ENCODE results near the gene KCNN3.

Gene KCNN3

DNA sequence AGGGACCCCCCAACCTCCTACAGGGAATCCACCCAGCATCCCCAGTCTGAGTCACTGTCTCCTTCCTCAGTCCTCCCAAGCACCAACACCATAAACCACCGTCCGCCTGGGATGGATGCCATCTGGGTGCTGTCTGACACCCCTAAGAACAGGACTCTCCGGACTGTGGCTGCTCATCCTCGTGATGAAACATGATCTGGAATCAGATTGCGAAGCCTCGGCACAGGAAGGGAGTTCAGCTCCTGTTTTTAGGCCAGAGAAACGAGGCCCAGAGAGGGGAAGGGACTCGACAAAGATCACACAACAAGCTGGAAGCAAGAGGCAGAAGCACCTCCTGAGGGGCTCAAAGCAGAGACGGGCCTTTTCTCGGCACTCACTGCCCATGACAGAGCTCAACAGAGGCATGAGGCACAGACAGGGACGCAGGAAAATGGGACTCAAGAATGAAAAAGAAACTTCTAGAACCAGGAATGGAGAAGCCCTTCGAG is 8.4 kb downstream of the KCNN3 start:
- no peak for DNase-seq (ENCODE audit: low read depth in 2 of 2)

DNA sequence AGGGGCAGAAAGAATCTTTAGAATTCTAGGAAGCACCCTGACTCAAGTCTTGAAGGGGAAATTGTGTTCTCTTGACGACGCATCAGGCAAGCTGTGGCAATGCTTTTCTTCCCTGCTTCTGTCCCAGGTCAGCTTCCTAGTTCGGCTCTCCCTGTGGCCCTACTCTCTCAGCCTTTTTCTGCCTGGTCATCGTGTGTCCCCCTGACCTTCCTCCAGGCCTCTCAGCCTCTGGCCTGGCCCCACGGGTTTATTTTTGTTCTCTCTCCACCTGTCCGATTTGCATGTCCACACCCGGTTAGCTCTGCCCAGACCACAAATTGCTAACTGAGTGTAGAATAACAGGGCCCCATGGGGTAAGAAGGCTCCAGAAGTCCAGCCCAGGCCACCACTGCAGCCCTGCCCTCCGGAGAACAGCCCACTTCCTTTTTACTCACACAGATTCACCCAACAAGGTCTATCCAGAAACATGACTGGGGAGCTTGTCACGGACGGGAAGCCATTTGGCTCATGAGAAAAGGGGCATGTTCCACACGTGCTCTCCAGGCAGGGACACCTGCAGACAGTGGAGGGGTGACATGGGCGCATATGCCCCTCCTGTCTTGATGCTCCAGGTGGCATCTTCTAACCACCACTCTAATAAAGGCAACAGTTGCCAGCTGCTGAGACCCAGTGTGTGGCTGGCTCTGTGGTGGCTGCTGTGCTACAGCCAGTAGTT is 9.8 kb downstream of the KCNN3 start:
- no peak for DNase-seq (ENCODE audit: low read depth in 2 of 2)

DNA sequence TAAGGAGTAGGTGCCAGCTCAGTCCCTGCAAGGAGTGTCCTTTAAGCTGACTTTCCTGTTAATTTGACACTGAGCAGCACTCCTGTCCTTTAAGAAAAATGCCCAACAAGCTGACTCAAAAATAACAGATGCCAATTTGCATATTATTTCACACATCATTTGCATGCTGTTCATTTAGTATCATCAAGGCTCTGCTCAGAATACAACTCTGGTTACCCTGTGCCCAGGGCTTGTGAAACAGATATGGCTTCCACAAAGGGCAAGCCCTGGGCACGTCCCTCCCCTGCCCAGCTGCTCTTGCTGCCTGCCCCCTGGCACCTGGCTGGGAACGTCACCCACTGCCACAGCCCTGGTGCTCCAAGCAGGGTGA is 10.3 kb downstream of the KCNN3 start:
- DNase-seq (ENCODE audit: low read depth in 2 of 2), result no peak

DNA sequence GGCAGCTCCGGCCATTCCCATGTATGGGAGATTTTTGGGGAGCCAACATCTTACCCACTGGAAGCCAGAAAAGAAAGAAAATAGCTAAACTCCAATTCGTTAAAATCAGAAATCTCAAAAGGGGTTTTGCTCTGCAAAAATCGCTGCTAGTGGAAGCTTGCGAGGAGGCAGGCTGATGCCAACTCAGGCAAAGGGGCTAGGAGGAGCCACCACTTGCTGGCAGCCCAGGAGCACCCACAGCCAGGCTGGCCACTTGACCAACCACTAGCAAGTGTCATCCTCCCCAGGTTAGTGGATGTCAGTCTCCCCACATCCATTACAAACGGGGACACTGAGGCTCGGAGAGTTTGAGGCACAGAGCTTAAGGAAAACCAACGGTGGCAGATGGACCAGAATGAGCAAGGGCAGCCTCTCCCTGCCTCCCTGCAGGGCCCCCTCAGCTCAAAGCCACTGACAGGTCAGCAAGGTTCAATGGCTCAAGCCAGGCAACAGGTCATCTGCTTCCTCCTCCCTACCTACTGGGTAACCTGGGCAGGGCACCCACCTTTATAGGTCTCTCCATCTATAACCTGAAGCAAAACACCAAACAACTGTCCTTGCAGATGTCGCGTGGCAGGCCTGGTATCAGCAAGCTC is 10.8 kb downstream of the KCNN3 start:
- no peak for DNase-seq (ENCODE audit: low read depth in 2 of 2)

DNA sequence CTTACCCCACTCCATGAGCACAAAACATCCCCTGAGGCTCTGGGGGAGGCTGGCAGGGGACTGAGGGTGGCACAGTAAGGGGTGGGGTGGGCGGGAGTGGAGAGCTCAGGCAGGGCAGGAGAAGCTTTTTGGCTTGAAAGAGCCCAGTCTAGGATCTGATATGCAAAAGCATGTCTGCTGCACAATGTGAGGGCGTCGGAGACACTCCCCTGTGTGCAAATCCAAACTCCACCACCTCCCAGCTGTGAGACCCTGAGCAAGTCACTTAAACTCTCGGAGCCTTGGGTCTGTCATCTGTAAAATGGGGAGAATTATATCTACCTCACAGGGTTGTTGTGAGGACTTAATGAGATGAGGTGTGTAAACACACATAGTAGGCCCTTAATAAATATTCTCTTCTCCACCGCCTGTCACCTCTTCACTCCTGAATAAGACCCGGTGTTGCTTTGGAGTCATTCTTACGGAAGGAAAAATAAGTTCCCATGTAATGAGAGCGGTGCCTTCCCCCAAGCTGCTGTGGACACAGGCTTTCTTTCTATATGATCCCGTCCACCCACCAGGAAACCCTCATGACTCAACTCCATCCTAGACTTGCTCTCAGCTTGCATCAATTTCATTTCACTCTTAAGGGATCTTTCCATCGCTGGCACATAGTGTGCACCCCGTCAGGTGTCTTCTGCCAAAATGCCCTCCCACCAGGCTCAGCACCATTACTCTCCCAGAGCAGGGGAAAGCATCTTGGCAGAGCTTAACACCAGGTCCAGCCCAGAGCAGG is 12.5 kb downstream of the KCNN3 start:
- no peak for DNase-seq (ENCODE audit: low read depth in 2 of 2)

DNA sequence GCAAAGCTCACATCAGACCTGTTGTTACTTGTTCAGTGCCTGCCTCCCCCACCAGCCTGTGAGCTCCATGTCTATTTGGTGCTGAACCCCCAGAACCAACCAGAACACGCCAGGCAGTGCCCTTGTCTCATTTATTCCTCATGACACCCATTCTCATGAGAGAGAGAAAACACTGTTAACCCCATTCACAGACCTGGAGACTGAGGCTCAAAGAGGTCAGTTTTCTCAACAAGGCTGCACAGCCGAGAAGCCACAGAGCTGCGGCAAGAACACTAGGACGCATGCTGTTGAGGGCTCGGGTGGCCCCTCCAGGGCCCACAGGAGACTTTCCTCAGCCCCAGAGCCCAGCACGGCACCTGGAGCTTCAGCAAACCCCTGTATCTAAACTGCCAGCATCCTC is 13.1 kb downstream of the KCNN3 start:
- DNase-seq (ENCODE audit: low read depth in 2 of 2), result no peak

DNA sequence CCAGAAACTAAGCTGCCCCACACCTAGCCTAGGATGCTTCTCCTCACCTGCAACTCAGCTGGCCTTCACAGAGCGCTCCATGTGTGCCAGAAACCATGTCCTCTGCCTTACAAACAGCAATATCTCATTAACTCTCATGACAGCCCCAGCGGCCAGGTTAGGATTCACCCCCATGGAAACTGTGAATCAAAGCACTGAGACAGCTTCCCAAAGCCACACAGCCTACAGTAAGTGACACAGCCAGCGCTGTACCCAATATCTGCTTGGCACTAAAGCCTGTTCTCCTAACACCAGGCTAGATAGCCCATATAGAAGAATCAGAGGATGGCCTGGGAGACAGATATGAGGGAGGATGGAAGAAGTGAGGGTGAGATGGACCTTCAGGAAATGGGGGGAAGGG is 13.5 kb downstream of the KCNN3 start:
- DNase-seq (ENCODE audit: low read depth in 2 of 2), result no peak

DNA sequence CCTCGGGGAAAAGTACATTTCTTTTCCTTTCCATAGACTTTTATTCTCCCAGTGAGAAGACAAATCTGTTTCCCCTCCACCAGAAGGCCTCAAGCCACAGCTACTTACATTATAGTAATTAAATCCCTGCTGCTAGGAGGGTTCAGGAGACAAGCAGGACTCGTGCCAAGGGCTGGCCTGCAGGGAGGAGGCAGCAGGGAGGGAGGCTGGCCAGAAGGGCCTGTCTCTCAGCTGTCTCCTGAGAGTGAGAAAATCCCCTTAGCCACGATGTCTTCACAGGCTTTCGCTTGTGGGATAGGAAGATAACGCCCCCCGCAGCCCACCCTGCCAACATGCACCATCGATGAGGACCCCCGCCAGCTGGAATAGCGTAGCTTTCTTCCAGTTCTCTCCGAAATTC is 14.0 kb downstream of the KCNN3 start:
- no peak for DNase-seq (ENCODE audit: low read depth in 2 of 2)

DNA sequence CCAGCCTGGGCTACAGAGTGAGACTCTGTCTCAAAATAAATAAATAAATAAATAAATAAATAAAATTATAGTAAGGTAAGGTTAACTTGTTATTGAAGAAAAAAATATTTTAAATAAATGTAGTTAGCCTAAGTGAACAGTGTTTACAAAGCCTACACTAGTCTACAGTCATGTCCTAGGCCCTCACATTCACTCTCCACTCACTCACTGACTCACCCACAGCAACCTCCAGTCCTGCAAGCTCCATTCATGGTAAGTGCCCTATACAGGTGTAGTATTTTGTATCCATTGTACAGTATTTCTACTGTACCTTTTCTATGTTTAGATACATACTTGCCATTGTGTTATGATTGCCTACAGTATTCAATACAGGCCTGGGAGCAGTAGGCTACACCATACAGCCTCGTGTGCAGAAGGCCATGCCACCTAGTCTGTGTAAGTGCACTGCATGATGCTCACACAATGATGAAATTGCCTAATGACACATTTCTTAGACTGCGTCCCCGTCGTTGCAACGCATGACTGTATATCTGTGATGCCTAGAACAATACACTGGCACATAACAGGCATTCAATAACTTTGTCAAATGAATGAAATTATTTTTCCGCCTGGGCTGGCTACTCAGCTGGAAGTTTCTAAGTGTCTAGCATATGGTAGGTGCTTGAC is 14.8 kb downstream of the KCNN3 start:
- no peak for DNase-seq (ENCODE audit: low read depth in 2 of 2)

DNA sequence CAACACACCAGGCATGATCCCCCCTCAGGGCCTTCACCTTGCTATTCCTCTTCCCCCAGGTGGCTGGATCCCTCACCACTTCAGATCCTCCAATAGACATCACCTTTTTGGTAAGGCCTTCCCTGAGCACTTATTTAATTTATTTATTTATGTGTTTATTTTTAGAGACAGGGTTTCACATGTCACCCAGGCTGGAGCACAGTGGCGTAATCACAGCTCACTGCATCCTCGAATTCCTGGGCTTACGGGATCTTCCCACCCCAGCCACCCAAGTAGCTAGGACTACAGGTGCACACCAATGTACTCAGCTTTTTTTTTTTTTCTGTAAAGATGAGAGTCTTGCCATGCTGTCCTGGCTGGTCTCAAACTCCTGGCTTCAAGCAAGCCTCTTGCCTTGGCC is 17.2 kb downstream of the KCNN3 start:
- DNase-seq (ENCODE audit: low read depth in 2 of 2), result no peak

DNA sequence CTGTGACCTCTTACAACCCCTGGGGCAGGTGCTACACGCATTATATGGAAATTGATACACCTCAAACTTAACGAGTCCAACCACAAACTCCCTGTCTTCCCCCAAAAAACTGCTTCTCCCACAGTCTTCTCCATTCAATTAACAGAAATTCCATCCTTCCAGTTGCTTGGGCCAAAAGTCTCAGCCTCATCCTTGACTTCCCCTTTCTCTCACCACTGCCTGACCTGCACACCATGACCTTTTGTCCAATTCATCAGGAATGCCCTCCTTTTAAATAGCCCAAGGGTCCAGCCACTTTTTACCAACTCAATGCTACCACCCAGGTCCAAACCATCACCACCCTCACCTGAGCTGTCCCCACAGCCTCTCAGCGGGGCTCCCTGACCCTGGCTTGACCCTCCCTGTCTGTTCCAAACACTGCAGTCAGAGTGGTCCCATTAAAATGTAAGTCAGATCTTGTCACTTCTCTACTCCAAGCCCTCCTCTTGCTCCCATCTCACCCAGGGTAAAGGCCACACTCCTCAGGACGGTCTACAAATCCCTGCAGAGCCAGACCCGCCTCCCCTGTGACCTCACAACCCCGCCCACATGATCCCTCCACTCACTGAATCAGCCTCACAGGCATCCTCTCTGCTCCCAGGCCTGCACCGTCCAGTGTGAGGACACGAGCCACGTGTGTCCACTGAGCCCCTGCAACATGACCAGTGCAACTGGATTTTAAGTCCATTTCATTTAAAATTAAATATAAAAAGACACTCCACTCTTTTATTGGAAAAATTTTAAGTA is 18.5 kb downstream of the KCNN3 start:
- DNase-seq (ENCODE audit: low read depth in 2 of 2), result no peak

DNA sequence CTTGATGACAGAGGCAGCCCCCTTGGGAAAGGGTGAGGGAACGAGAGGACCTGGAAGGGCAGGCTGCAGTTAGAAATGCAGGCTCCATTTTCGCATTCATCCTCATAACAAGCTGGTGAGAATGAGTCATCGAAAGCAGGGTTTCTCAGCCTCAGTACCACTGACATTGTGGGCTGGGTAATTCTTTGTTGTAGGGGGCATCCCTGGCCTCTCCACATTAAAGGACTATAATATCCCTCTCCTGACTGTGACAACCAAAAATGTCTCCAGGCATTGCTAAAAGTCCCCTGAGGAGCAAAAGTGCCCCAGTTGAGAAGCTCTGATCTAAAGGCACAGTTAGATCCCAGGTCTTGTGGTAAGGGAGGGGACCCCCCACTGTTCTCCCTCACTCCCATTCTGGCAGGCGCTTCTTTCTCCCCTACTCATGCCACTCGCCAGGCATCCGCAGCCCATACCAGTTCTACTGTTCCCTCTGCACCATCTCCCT is 20.4 kb downstream of the KCNN3 start:
- DNase-seq (ENCODE audit: low read depth in 2 of 2), result peak in 1 of 2 donors; percentile 24

DNA sequence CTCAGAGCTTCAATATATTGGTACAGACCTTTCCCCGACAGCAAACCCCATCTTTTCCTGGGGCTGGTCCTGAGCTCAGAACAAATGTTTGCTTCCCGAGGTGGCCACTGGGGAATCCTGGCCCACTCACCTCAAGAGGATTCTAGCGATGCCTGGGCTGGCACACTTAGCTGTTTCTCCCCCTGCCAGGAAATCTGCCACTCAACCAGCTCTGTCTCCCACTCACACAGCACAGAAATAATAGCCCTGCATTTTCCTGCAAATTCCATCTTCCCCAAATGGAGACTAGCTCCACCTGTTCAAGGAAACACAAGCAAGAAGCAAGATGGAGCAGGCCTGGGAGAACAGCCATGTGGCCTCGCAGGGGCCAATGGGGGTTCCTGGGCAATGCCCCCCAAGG is 21.1 kb downstream of the KCNN3 start:
- DNase-seq (ENCODE audit: low read depth in 2 of 2), result no peak

DNA sequence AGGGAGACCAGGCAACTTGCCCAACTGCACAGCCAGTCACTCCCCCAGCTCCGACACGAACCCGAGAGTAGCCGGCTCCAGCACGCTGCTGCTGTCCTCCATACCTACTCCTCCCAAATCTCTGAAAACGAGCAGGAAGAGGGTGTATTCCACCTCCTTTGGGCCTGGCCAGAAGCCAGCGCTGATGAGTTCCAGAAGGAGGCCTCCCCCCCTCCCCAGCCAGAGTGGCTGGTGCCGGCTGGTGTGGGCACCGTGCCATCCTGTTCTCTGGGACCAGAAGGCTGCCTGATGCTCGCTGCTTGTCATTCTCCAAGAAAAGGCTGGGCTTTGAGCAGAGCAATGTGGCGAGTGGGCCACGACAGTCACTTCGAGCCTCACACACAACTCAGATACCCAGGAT is 22.2 kb downstream of the KCNN3 start:
- DNase-seq (ENCODE audit: low read depth in 2 of 2), result no peak

DNA sequence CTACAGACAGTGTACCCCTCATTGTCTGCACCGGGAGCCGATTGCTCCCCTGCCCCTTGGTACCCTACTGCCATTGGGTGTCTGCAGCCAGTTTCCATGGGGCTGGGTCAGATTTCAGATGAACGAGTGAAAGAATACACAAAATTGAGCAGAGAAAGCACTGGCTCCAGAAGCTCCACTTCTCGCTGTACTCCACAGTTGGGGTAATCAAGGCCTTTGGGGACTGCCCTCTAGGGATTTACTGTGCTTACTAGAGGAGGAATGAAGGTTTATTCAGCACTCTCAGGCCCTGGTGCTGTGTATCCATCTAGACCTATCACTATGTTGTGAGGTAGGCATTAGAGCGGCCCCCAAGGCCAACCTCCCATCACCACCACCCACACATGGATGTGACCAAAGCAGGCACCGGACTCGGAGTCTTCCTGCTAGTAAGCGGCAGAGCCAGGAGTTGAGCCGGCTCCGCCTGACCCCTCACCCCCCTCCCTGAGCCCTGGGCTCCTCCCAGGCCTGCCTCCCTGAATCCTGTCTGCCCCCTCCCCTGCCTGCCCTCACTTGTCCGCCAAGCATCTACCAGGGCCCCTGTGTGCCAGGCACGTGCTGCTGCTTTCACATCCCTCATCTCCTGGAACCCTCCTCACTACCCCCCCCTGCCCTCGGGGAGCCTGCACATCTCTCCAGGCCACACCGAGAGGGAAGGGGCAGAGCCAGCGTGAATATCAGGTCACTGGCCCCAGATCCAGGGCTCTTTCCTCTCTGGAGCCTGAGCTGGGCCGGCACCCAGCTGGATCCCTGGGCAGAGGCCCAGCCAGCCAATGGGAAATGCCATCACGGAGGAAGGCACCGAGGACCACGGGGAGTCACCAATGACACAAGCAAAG is 23.3 kb downstream of the KCNN3 start:
- no peak for DNase-seq (ENCODE audit: low read depth in 2 of 2)

DNA sequence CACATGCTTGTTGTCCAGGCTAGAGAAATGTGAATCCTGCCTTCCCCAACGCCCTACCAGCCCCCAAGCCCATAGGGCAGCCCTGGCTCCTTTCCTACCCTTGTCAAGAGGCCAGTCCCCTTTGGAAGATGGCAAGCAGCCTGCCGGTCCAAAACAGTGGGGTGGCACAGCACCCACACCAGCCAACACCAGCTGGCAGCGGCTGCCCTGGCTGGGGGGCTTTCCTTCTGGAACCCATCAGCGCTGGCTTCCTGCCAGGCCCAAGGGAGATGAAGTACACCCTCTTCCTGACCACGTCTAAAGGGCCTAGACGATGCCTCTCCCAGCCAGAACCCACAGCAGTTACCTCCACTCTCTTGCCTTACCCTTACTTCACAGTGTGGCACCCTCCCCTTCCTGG is 24.2 kb downstream of the KCNN3 start:
- no peak for DNase-seq (ENCODE audit: low read depth in 2 of 2)

DNA sequence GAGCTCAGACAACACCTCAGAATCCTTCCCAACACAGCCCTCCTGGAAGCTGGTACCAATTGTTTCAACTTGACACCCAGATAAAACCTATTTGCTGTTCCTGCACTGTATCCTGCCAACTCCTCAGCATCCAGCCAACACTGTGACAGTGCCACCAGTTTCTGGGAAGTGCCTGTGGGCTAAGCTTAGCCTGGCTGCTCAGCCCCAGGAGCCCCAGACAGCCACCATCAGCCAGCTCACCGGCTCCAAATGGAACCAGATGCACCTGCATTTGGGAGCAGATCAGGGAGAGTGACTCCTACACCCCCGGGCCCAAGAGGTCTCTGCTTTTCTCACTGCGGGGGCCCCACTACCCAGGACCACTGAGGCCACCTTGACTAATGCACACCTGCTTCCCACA is 24.9 kb downstream of the KCNN3 start:
- no peak for DNase-seq (ENCODE audit: low read depth in 2 of 2)

DNA sequence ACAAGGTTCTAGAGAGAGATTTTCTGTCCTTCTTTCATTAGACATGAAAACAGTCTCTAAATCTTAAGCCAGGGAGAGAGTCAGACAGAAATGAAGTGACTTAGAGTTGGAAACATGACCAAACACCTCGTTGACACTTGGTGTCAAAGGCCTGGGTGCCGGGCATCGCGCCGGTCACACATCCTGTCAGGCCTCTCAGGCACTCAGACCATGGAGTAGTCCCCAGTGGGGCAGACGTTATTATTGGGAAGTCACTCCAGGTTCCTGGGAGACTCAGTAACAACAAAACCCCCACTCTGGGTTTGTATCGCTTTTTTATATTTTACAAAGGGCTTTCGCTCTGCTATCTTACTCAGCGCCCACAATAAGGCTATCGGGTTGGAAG is 25.8 kb downstream of the KCNN3 start:
- DNase-seq (ENCODE audit: low read depth in 2 of 2), result no peak

DNA sequence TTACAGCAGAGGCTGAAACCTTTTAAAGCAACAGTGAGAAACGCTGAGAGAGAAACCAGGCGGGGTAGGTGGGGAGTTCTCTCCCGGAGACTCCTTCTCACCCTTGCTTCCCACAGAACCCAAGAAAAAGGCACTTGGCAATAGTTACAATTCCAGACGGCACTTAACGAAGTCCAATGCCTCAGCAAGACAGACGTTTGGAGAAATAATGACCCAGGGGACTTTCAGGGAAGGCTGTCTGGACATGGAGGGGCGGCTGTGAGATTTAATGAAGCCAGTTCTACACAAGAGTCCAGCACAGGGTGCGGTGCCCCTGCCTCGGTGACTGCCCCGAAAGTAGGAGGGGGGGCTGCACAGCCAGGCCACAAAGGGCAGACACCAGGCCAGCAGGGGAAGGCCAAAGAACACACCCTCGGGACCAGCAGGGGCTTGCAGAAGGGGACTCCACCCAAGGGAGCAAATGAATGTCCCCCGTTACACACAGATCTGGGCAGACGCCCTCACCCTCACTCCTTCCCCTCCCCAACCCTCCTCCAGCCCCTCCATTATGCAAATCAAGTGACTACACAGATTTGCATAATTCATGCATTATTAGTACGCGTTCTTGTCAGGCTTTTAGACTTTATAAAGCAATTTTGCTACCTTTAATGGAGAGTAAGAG is 26.3 kb downstream of the KCNN3 start:
- DNase-seq (ENCODE audit: low read depth in 2 of 2), result no peak

DNA sequence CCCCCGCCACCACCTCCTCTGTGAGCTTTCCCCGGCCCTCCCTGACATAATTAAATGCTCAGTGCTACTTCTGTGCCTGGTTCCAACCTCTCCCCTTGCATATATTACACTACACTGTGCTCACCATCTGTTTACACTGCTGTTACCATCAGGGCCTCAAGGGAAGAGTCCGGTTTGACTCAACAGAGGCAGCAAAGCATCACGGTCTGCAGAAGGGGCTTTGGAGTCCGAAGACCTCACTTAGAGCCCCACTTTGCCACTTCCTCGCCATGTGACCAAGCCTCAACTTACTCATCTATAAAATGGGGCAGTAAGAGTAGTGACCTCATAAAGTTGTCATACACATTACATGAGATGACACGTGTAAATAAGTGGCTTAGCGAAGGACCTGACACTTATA is 27.4 kb downstream of the KCNN3 start:
- no peak for DNase-seq (ENCODE audit: low read depth in 2 of 2)

Data from stimulated activated CD4-positive, alpha-beta T cell treated with anti-CD3 and anti-CD28 coated beads, Interleukin-15, amount 100 ng/mL, for 48 hours (primary cell).